Measurements from ENCODE around the gene M6PR.

Gene M6PR

DNA sequence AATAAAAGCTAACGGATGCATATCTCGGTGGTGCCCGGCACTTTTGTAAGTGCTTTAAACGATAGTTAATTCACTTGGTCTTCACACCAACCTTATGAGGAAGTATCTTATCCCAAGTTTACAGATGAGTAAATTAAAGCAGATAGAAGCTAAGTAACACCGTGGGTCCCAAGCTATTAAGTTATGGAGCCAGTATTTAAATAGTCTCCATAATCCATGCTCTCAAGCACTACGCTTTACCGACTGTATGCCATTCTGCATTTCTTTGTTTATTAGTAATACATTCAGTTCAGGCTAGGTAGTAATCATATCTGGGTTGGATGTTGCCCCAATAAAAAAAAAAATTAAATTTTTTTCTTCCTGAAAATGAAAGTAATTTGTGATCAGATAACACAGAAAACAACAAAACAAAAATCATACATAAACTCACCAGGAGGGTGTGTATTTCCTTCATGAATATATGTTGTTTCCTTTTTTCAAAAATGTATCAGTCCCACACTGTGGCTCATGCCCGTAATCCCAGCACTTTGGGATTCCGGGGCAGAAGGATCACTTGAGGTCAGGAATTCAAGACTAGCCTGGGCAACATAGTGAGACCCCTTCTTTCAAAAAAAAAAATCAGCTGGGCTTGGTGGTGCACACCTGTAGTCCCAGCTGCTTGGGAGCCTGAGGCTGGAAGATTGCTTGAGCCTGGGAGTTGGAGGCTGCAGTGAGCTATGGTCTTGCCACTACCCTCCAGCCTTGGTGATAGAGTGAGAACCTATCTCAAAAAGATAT, 1.4 kb upstream of the M6PR start:
- Histone ChIP-seq H3K4me1 (ENCODE audit: low read depth, poor library complexity, severe bottlenecking) (peaks cover 32% of the 10 kb centered on the region), H3K4me3 (IDR thresholded peaks at IDR 0.05; ENCODE audit: insufficient read depth, low read depth, low read length) (no peak overlapping the region), H3K36me3 (ENCODE audit: insufficient read depth) (no peaks in the 10 kb centered on the region), H3K27me3 (ENCODE audit: insufficient read depth, low read depth) (no peaks in the 10 kb centered on the region), H4K20me1 (ENCODE audit: insufficient read depth) (peaks cover 5% of the 10 kb centered on the region; the same call in 1 of the 2 replicates), H3K4me2 (peak overlapping the region; percentile 91), H3K9ac (peak overlapping the region; percentile 72), H3K27ac (peak overlapping the region; percentile 89), H3K79me2 (ENCODE audit: insufficient read depth, low read depth) (peaks cover 34% of the 10 kb centered on the region), H2AFZ (ENCODE audit: low read depth) (peak overlapping the region; percentile 74)
- TF ChIP-seq, protein P1, sequence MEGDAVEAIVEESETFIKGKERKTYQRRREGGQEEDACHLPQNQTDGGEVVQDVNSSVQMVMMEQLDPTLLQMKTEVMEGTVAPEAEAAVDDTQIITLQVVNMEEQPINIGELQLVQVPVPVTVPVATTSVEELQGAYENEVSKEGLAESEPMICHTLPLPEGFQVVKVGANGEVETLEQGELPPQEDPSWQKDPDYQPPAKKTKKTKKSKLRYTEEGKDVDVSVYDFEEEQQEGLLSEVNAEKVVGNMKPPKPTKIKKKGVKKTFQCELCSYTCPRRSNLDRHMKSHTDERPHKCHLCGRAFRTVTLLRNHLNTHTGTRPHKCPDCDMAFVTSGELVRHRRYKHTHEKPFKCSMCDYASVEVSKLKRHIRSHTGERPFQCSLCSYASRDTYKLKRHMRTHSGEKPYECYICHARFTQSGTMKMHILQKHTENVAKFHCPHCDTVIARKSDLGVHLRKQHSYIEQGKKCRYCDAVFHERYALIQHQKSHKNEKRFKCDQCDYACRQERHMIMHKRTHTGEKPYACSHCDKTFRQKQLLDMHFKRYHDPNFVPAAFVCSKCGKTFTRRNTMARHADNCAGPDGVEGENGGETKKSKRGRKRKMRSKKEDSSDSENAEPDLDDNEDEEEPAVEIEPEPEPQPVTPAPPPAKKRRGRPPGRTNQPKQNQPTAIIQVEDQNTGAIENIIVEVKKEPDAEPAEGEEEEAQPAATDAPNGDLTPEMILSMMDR (conservative IDR thresholded peaks at IDR 0.05; ENCODE audit: low read depth, low read length): no peak

- Histone ChIP-seq H3K9ac (peak overlapping the region; percentile 72), H3K4me1 (ENCODE audit: low read depth, poor library complexity, severe bottlenecking) (peaks cover 32% of the 10 kb centered on the region), H4K20me1 (ENCODE audit: insufficient read depth) (peaks cover 5% of the 10 kb centered on the region; the same call in 1 of the 2 replicates), H3K36me3 (ENCODE audit: insufficient read depth) (no peaks in the 10 kb centered on the region), H3K27ac (peak overlapping the region; percentile 89), H2AFZ (ENCODE audit: low read depth) (peak overlapping the region; percentile 74), H3K27me3 (ENCODE audit: insufficient read depth, low read depth) (no peaks in the 10 kb centered on the region), H3K4me2 (peak overlapping the region; percentile 91), H3K4me3 (IDR thresholded peaks at IDR 0.05; ENCODE audit: insufficient read depth, low read depth, low read length) (no peak overlapping the region), H3K79me2 (ENCODE audit: insufficient read depth, low read depth) (peaks cover 42% of the 10 kb centered on the region)
- TF ChIP-seq, protein P1 (conservative IDR thresholded peaks at IDR 0.05; ENCODE audit: low read depth, low read length): no peak
These were observed 729 bp upstream of the M6PR start for GRCh38 chr12:8950221-8950527.

GRCh38 chr12:8948701-8949341, 624 bp downstream of the M6PR start:
- H3K9ac ChIP-seq: peak overlapping the region; percentile 72
- peak overlapping the region; percentile 89 for H3K27ac ChIP-seq
- no peak overlapping the region for H3K4me3 ChIP-seq (IDR thresholded peaks at IDR 0.05; ENCODE audit: insufficient read depth, low read depth, low read length)
- H3K4me1 ChIP-seq (ENCODE audit: low read depth, poor library complexity, severe bottlenecking): peaks cover 32% of the 10 kb centered on the region
- peak overlapping the region; percentile 78 for H3K4me2 ChIP-seq
- no peaks in the 10 kb centered on the region for H3K36me3 ChIP-seq (ENCODE audit: insufficient read depth)
- peaks cover 50% of the 10 kb centered on the region for H3K79me2 ChIP-seq (ENCODE audit: insufficient read depth, low read depth)
- TF ChIP-seq, protein P1 (conservative IDR thresholded peaks at IDR 0.05; ENCODE audit: low read depth, low read length): no peak
- peaks cover 5% of the 10 kb centered on the region; the same call in 1 of the 2 replicates for H4K20me1 ChIP-seq (ENCODE audit: insufficient read depth)
- peak overlapping the region; percentile 74 for H2AFZ ChIP-seq (ENCODE audit: low read depth)
- H3K27me3 ChIP-seq (ENCODE audit: insufficient read depth, low read depth): no peaks in the 10 kb centered on the region

DNA sequence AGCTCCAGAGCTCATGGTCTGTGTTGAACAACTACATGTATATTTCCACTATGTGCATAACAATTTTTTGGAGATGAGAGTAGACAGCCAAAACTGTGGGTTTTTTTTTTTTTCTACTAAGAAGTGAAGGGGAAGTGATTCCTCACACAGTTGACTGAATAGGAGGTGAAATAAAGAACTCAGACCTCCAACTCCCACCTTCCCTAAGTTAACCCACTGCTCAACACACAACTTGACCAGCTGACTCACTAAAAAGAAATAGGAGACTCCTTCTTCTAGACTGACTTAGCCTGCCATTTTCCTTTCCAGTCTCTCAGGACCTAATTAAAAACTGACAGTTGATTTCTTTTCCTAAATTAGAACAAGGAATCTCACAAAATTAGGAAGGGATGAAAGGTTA, 1.7 kb downstream of the M6PR start:
- H3K79me2 ChIP-seq (ENCODE audit: insufficient read depth, low read depth): peaks cover 50% of the 10 kb centered on the region
- TF ChIP-seq, protein P1 (conservative IDR thresholded peaks at IDR 0.05; ENCODE audit: low read depth, low read length): no peak
- H4K20me1 ChIP-seq (ENCODE audit: insufficient read depth): peaks cover 5% of the 10 kb centered on the region; the same call in 1 of the 2 replicates
- H3K36me3 ChIP-seq (ENCODE audit: insufficient read depth): no peaks in the 10 kb centered on the region
- no peak overlapping the region for H3K9ac ChIP-seq
- no peak overlapping the region for H3K4me3 ChIP-seq (IDR thresholded peaks at IDR 0.05; ENCODE audit: insufficient read depth, low read depth, low read length)
- no peak overlapping the region for H3K27ac ChIP-seq
- H2AFZ ChIP-seq (ENCODE audit: low read depth): no peak overlapping the region
- peak overlapping the region; percentile 78 for H3K4me2 ChIP-seq
- no peaks in the 10 kb centered on the region for H3K27me3 ChIP-seq (ENCODE audit: insufficient read depth, low read depth)
- H3K4me1 ChIP-seq (ENCODE audit: low read depth, poor library complexity, severe bottlenecking): peaks cover 32% of the 10 kb centered on the region
